ENCODE results near the gene GABRP.

Gene GABRP, protein sequence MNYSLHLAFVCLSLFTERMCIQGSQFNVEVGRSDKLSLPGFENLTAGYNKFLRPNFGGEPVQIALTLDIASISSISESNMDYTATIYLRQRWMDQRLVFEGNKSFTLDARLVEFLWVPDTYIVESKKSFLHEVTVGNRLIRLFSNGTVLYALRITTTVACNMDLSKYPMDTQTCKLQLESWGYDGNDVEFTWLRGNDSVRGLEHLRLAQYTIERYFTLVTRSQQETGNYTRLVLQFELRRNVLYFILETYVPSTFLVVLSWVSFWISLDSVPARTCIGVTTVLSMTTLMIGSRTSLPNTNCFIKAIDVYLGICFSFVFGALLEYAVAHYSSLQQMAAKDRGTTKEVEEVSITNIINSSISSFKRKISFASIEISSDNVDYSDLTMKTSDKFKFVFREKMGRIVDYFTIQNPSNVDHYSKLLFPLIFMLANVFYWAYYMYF

DNA sequence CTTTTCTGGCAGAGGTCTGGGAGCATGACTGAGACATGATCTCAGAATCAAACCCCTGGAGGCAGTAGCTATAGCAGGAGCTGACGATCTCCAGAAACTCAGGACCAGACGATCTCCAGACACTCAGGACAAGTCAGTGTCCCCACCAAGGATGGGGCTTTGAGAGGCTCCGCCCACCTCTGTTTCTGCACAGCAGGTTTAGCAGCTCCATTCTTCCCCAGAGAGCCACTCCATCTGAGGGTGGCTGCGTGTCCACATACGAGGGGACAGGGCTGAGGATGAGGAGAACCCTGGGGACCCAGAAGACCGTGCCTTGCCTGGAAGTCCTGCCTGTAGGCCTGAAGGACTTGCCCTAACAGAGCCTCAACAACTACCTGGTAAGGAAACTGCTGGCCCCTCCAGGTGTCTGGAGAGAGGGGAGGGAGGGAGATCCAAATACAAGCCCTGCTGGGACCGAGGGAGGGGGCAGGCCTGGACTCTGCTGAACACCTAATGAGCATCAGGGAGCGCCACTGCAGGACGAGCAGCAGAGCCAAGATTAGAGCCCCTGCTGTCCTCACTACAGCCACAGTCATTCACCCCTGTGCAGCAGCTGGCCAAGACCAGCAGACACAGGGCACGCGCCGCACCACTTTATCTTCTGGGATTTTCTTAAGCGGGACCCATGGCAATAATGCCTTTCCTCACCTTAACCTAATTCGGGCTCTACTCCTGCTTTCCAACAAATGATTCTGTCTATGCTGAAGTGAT is at the start of gene GABRP:
Gene GABRP, plus strand, starts transcription at position 228 of the 750 bp plus-strand sequence. CDS start 4,891 bp downstream, outside the sequence.
- H3K4me1 ChIP-seq (ENCODE audit: control insufficient read depth, low read depth, low read length), result no peaks in the 10 kb centered on the region
- H3K4me3 ChIP-seq (ENCODE audit: low read length), result no peak within 1 kb of the TSS
- H3K27ac ChIP-seq (ENCODE audit: low read length), result no peak within 1 kb of the TSS
- no peaks in the 10 kb centered on the region for H3K36me3 ChIP-seq (ENCODE audit: control insufficient read depth, low read depth, low read length)
- H3K9ac ChIP-seq (ENCODE audit: low read length), result no peak within 1 kb of the TSS
- no peaks in the 10 kb centered on the region for H3K9me3 ChIP-seq (ENCODE audit: control insufficient read depth, low read depth, low read length)
- no peaks in the 10 kb centered on the region for H3K27me3 ChIP-seq (ENCODE audit: control insufficient read depth, insufficient read depth, low read length)

DNA sequence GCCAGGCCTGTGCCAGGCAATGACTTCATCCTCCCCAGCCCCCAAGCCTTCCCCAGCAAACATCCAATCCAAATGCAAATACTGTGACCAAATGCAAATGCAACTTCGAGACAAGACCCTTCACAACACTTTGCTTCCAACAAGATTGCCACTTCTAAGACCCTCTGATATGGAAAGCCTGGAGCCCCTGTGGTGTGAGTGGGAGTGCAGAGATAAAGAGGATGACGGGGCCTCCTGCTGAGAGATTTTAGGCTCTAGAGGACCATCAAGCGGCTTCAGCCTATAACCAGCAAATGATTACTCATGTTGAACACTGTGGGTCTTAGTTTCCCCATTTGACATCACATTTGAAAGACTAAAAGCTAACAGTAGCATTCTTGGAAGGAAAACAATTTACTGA is 46.6 kb upstream of the GABRP start:
- no peaks in the 10 kb centered on the region for H3K27me3 ChIP-seq (ENCODE audit: control insufficient read depth, insufficient read depth, low read length)
- H3K36me3 ChIP-seq (ENCODE audit: control insufficient read depth, low read depth, low read length), result no peaks in the 10 kb centered on the region
- H3K4me1 ChIP-seq (ENCODE audit: control insufficient read depth, low read depth, low read length), result peaks cover 8% of the 10 kb centered on the region
- H3K9ac ChIP-seq (ENCODE audit: low read length), result no peak overlapping the region
- H3K9me3 ChIP-seq (ENCODE audit: control insufficient read depth, low read depth, low read length), result no peaks in the 10 kb centered on the region
- no peak overlapping the region for H3K27ac ChIP-seq (ENCODE audit: low read length)
- H3K4me3 ChIP-seq (ENCODE audit: low read length), result no peak overlapping the region

DNA sequence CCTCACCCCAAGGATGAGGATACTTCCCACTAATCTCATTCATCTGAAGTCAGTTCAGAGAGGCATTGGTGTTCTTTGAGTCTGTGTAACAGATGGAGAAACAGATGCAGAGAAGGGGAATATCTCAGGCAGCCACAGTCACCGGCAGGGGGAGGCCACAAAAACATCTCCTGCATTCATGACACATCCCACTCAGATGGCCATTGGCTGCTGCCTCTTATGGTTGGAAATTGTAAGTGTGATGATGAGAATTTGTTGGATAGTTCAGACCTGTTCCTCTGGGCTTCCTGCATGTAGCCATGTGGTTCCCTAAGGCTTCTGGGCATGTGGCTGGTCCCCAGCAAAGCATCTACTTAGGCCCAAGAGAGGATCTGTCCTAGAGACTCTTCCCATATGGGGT is 45.9 kb upstream of the GABRP start:
- no peak overlapping the region for H3K4me3 ChIP-seq (ENCODE audit: low read length)
- no peaks in the 10 kb centered on the region for H3K27me3 ChIP-seq (ENCODE audit: control insufficient read depth, insufficient read depth, low read length)
- H3K27ac ChIP-seq (ENCODE audit: low read length), result no peak overlapping the region
- no peaks in the 10 kb centered on the region for H3K9me3 ChIP-seq (ENCODE audit: control insufficient read depth, low read depth, low read length)
- no peak overlapping the region for H3K9ac ChIP-seq (ENCODE audit: low read length)
- peaks cover 8% of the 10 kb centered on the region for H3K4me1 ChIP-seq (ENCODE audit: control insufficient read depth, low read depth, low read length)
- H3K36me3 ChIP-seq (ENCODE audit: control insufficient read depth, low read depth, low read length), result no peaks in the 10 kb centered on the region

DNA sequence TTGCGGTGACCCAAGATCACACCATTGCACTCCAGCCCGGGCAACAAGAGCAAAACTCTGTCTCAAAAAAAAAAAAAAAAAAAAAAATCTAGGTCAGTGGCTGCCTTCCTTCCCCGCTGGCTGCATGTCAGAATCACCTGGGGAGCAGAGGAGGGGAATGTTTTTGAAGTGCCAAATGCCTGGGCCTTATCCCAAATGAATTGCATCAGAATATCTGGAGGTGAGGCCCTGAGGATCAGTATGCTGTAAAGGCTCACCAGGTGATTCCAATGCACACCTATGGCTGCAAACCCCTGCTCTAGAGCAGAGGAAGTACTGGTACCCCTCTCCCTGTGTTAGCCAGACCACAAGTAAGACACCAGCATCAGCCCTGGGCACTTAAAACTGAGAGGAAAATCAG is 44.7 kb upstream of the GABRP start:
- Histone ChIP-seq H3K4me3 (ENCODE audit: low read length) (no peak overlapping the region), H3K36me3 (ENCODE audit: control insufficient read depth, low read depth, low read length) (no peaks in the 10 kb centered on the region), H3K4me1 (ENCODE audit: control insufficient read depth, low read depth, low read length) (peaks cover 8% of the 10 kb centered on the region), H3K27ac (ENCODE audit: low read length) (no peak overlapping the region), H3K27me3 (ENCODE audit: control insufficient read depth, insufficient read depth, low read length) (no peaks in the 10 kb centered on the region), H3K9ac (ENCODE audit: low read length) (no peak overlapping the region), H3K9me3 (ENCODE audit: control insufficient read depth, low read depth, low read length) (no peaks in the 10 kb centered on the region)

DNA sequence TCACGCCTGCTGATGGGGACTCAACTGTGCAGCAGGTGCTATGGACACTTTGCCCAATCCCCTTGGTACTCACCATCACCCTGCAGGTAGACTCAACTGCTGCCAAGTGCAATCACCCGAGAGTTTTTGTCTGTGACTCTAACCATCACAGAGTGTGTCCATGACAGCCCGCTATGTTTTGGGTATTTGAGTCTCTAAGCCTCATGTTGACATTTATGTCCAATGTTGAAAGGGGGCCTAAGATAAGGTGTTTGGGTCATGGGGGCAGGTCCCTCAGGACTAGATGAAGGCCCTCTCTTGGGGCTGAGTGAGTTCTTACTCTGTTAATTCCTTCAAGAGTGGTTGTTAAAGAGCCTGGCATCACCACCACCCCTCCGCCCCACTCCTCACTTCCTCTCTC is 44.1 kb upstream of the GABRP start:
- peaks cover 8% of the 10 kb centered on the region for H3K4me1 ChIP-seq (ENCODE audit: control insufficient read depth, low read depth, low read length)
- no peaks in the 10 kb centered on the region for H3K9me3 ChIP-seq (ENCODE audit: control insufficient read depth, low read depth, low read length)
- H3K4me3 ChIP-seq (ENCODE audit: low read length), result no peak overlapping the region
- no peaks in the 10 kb centered on the region for H3K27me3 ChIP-seq (ENCODE audit: control insufficient read depth, insufficient read depth, low read length)
- no peak overlapping the region for H3K9ac ChIP-seq (ENCODE audit: low read length)
- H3K36me3 ChIP-seq (ENCODE audit: control insufficient read depth, low read depth, low read length), result no peaks in the 10 kb centered on the region
- no peak overlapping the region for H3K27ac ChIP-seq (ENCODE audit: low read length)

DNA sequence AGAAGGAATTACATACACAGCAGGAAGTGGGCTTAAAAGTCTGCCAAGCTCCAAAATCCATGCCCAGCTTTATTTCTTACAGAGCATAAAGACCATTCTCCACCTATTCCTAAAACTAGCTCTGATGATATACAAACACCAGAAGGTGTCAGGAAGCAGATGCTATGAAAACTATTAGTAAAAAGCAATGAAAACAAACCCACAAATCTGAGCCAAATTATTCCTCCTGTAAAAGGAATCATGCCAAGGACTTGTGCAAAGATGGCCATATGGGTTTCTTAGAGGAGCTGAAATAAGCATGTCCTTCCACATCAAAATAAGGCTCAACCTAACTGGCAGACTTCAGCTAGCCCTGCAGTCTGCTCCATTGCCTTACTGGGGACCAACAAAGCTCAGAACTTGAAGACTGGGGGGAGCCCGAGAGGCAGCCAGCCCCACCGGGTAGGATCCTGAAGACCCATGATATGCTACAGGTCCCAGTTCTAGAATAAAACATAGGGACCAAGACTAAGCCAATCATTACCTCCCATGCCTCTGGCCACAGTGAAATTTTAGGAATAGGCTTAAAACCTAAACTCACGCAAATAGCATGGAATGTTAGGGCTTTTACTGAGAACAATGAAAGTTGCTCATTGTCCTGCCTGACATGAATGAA is 42.8 kb upstream of the GABRP start:
- Histone ChIP-seq H3K9me3 (ENCODE audit: control insufficient read depth, low read depth, low read length) (no peaks in the 10 kb centered on the region), H3K9ac (ENCODE audit: low read length) (no peak overlapping the region), H3K4me1 (ENCODE audit: control insufficient read depth, low read depth, low read length) (peaks cover 12% of the 10 kb centered on the region), H3K36me3 (ENCODE audit: control insufficient read depth, low read depth, low read length) (no peaks in the 10 kb centered on the region), H3K4me3 (ENCODE audit: low read length) (no peak overlapping the region), H3K27me3 (ENCODE audit: control insufficient read depth, insufficient read depth, low read length) (peaks cover 4% of the 10 kb centered on the region), H3K27ac (ENCODE audit: low read length) (no peak overlapping the region)

DNA sequence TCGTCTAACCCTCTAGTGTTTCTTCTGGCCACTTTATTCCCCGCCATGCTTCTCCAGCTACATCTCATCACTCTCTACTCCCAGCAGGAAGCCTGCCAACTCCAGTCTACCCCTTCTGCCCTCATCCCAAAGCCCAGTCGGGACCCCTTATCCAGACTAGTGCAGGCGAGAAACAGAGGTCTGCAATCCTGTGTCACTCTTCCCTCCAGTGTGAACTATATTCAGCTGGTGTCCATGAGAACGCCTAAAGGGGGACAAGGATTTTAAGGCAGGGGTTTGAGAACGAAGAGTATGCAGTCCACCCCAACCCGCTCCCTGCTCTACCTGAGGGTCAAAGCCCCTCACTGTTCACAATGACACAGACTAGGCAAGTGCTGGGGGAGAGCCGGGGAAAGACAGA is 41.7 kb upstream of the GABRP start:
- Histone ChIP-seq H3K4me3 (ENCODE audit: low read length) (no peak overlapping the region), H3K27ac (ENCODE audit: low read length) (no peak overlapping the region), H3K9ac (ENCODE audit: low read length) (no peak overlapping the region), H3K36me3 (ENCODE audit: control insufficient read depth, low read depth, low read length) (no peaks in the 10 kb centered on the region), H3K27me3 (ENCODE audit: control insufficient read depth, insufficient read depth, low read length) (peaks cover 4% of the 10 kb centered on the region), H3K9me3 (ENCODE audit: control insufficient read depth, low read depth, low read length) (no peaks in the 10 kb centered on the region), H3K4me1 (ENCODE audit: control insufficient read depth, low read depth, low read length) (peaks cover 19% of the 10 kb centered on the region)

DNA sequence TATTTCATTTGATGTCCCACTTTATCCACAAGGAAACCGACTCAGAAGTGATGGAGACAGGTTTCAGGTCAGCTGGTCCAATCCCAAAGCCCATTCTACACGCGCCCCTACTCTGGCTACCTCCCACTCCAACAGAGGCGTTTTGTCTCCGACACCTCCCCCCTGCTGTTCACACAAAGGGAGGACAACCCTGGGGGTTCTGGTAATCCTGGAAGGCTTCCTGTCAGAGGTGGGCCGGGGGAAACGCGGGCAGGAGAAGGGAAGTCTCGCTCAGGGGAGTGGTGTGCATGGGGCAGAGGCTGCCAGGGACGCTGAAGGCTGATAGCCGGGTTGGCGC is 39.7 kb upstream of the GABRP start:
- H3K36me3 ChIP-seq (ENCODE audit: control insufficient read depth, low read depth, low read length), result no peaks in the 10 kb centered on the region
- H3K9ac ChIP-seq (ENCODE audit: low read length), result no peak overlapping the region
- H3K4me1 ChIP-seq (ENCODE audit: control insufficient read depth, low read depth, low read length), result peaks cover 12% of the 10 kb centered on the region
- peaks cover 4% of the 10 kb centered on the region for H3K27me3 ChIP-seq (ENCODE audit: control insufficient read depth, insufficient read depth, low read length)
- H3K27ac ChIP-seq (ENCODE audit: low read length), result no peak overlapping the region
- H3K9me3 ChIP-seq (ENCODE audit: control insufficient read depth, low read depth, low read length), result no peaks in the 10 kb centered on the region
- H3K4me3 ChIP-seq (ENCODE audit: low read length), result peak overlapping the region; percentile 38

DNA sequence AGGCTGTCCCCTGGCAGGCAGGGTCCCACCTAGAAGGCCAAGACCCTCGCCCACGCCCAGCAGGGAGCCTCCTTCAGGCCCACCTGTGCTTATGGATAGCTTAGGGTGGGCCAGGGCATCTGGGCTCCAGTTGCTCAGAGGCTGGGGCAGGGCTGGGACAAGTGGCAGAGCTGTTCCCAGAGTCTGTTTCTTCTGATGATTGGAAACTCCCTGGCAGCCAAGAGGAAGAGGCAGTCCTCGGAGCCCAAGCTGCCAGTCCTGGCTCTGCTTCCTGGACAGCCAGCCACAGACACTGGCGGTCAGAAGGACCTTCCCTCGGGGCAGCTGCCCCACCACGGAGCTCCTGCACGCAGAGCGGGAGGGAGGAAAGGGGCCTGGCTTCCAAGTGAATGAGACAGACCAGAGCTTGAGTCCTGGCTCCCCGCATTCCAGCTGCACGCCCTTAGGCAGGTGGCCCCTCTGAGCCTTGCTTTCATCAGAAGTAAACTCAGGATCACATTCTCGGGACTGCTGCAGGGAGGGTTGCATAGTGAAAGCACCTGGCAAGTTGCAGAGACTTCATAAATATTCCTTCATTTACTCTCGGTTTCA is 37.9 kb upstream of the GABRP start:
- Histone ChIP-seq H3K9me3 (ENCODE audit: control insufficient read depth, low read depth, low read length) (no peaks in the 10 kb centered on the region), H3K9ac (ENCODE audit: low read length) (no peak overlapping the region), H3K27ac (ENCODE audit: low read length) (peak overlapping the region; percentile 10), H3K36me3 (ENCODE audit: control insufficient read depth, low read depth, low read length) (no peaks in the 10 kb centered on the region), H3K4me3 (ENCODE audit: low read length) (no peak overlapping the region), H3K4me1 (ENCODE audit: control insufficient read depth, low read depth, low read length) (peaks cover 12% of the 10 kb centered on the region), H3K27me3 (ENCODE audit: control insufficient read depth, insufficient read depth, low read length) (peaks cover 4% of the 10 kb centered on the region)

DNA sequence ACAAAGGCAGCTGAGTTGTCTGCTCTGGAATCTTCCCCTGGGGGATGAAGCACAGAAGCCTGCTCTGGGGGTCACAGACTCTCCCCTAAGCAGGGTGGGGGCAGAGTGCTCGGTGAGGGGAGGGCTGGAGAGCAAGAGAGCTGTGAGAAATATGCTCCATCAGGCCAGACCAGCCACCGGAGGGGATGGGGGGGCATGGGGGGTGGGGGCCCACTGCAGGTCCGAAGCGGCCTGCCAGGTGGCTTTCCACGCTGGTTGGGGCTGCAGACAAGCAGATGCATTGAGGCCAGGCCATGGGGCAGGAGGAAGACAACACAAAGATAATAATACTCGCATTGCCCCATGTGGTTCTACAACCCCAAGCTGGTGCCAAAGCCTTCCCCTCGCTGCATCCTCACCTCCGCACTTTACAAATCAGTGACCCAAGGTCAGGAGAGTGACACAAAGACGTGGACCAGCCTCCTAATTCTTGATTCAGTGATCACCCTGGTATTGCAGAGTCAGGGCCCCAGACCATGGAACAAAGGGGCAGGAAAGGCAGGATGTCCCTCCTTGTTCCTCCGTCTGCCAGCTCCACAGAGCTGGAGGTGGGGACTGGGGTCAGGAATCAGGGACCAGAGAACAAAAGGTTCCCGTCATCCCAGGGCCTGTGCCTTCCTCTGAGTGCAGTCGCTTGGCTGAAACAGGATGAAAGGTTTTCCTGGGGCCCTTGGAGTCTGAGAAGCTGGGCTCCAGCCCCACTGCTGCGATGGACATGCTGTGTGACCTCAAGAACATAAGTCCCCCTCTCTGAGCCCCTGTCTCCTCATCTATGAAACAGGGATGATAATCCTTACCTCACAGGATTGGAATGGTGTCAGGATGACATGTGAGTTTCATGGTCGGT is 37.2 kb upstream of the GABRP start:
- Histone ChIP-seq H3K4me3 (ENCODE audit: low read length) (no peak overlapping the region), H3K36me3 (ENCODE audit: control insufficient read depth, low read depth, low read length) (no peaks in the 10 kb centered on the region), H3K27ac (ENCODE audit: low read length) (peak overlapping the region; percentile 10), H3K9me3 (ENCODE audit: control insufficient read depth, low read depth, low read length) (no peaks in the 10 kb centered on the region), H3K9ac (ENCODE audit: low read length) (no peak overlapping the region), H3K4me1 (ENCODE audit: control insufficient read depth, low read depth, low read length) (peaks cover 12% of the 10 kb centered on the region), H3K27me3 (ENCODE audit: control insufficient read depth, insufficient read depth, low read length) (peaks cover 4% of the 10 kb centered on the region)

DNA sequence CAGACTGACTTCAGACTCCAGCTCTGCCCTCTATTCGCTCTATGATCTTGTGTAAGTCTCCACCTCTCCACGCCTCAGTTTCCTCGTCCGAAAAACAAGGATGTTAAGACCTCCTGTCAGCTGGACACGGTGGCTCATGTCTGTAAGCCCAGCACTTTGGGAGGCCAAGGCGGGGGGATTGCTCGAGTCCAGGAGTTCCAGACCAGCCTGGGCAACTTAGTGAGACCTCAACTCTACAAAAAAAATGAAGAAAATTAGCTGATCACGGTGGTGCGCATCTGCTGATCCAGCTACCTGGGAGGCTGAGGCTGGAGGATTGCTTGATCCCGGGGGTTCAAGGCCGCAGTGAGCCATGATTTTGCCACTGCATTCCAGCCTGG is 36.6 kb upstream of the GABRP start:
- H3K36me3 ChIP-seq (ENCODE audit: control insufficient read depth, low read depth, low read length), result no peaks in the 10 kb centered on the region
- H3K4me3 ChIP-seq (ENCODE audit: low read length), result no peak overlapping the region
- no peaks in the 10 kb centered on the region for H3K9me3 ChIP-seq (ENCODE audit: control insufficient read depth, low read depth, low read length)
- H3K27ac ChIP-seq (ENCODE audit: low read length), result no peak overlapping the region
- H3K4me1 ChIP-seq (ENCODE audit: control insufficient read depth, low read depth, low read length), result peaks cover 12% of the 10 kb centered on the region
- H3K9ac ChIP-seq (ENCODE audit: low read length), result no peak overlapping the region
- H3K27me3 ChIP-seq (ENCODE audit: control insufficient read depth, insufficient read depth, low read length), result peaks cover 4% of the 10 kb centered on the region

Data from iPS-18a (cell line).